ENCODE data around the gene CKAP4.

- TF ChIP-seq CTCF (IDR thresholded peaks at IDR 0.05), result no peak
- no peak for TF ChIP-seq EP300 (IDR thresholded peaks at IDR 0.05; ENCODE audit: low read depth)
Measured at GRCh38 chr12:106265116-106265515, 17.3 kb upstream of the CKAP4 start.

All from transverse colon (tissue), 3 donors.